ENCODE measurements around the gene THBS2.

The THBS2 gene

GRCh38 chr6:169189686-169190085 is 64.0 kb downstream of the THBS2 start:
- ATAC-seq: no peak; the same call in 2 of the 3 replicates
- TF ChIP-seq TCF4 (CRISPR knock-in tag; IDR thresholded peaks at IDR 0.05; ENCODE audit: borderline replicate concordance): no peak
- TF ChIP-seq ZFP30 (CRISPR knock-in tag; IDR thresholded peaks at IDR 0.05): no peak
- TF ChIP-seq, protein P1, sequence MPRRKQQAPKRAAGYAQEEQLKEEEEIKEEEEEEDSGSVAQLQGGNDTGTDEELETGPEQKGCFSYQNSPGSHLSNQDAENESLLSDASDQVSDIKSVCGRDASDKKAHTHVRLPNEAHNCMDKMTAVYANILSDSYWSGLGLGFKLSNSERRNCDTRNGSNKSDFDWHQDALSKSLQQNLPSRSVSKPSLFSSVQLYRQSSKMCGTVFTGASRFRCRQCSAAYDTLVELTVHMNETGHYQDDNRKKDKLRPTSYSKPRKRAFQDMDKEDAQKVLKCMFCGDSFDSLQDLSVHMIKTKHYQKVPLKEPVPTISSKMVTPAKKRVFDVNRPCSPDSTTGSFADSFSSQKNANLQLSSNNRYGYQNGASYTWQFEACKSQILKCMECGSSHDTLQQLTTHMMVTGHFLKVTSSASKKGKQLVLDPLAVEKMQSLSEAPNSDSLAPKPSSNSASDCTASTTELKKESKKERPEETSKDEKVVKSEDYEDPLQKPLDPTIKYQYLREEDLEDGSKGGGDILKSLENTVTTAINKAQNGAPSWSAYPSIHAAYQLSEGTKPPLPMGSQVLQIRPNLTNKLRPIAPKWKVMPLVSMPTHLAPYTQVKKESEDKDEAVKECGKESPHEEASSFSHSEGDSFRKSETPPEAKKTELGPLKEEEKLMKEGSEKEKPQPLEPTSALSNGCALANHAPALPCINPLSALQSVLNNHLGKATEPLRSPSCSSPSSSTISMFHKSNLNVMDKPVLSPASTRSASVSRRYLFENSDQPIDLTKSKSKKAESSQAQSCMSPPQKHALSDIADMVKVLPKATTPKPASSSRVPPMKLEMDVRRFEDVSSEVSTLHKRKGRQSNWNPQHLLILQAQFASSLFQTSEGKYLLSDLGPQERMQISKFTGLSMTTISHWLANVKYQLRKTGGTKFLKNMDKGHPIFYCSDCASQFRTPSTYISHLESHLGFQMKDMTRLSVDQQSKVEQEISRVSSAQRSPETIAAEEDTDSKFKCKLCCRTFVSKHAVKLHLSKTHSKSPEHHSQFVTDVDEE (CRISPR knock-in tag; IDR thresholded peaks at IDR 0.05): no peak
- TF ChIP-seq ESRRG (CRISPR knock-in tag; IDR thresholded peaks at IDR 0.05): no peak
- TF ChIP-seq GLIS3 (CRISPR knock-in tag; IDR thresholded peaks at IDR 0.05): no peak
- TF ChIP-seq, protein P2, sequence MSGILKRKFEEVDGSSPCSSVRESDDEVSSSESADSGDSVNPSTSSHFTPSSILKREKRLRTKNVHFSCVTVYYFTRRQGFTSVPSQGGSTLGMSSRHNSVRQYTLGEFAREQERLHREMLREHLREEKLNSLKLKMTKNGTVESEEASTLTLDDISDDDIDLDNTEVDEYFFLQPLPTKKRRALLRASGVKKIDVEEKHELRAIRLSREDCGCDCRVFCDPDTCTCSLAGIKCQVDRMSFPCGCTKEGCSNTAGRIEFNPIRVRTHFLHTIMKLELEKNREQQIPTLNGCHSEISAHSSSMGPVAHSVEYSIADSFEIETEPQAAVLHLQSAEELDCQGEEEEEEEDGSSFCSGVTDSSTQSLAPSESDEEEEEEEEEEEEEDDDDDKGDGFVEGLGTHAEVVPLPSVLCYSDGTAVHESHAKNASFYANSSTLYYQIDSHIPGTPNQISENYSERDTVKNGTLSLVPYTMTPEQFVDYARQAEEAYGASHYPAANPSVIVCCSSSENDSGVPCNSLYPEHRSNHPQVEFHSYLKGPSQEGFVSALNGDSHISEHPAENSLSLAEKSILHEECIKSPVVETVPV (CRISPR knock-in tag; IDR thresholded peaks at IDR 0.05): no peak
- TF ChIP-seq ZC3H10 (CRISPR knock-in tag; IDR thresholded peaks at IDR 0.05): no peak
- TF ChIP-seq, protein P3, sequence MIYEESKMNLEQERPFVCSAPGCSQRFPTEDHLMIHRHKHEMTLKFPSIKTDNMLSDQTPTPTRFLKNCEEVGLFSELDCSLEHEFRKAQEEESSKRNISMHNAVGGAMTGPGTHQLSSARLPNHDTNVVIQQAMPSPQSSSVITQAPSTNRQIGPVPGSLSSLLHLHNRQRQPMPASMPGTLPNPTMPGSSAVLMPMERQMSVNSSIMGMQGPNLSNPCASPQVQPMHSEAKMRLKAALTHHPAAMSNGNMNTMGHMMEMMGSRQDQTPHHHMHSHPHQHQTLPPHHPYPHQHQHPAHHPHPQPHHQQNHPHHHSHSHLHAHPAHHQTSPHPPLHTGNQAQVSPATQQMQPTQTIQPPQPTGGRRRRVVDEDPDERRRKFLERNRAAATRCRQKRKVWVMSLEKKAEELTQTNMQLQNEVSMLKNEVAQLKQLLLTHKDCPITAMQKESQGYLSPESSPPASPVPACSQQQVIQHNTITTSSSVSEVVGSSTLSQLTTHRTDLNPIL (CRISPR knock-in tag; IDR thresholded peaks at IDR 0.05; ENCODE audit: low read depth): no peak
- no peak for TF ChIP-seq PPARA (CRISPR knock-in tag; IDR thresholded peaks at IDR 0.05; ENCODE audit: borderline replicate concordance)
- TF ChIP-seq SNAI2 (CRISPR knock-in tag; IDR thresholded peaks at IDR 0.05): no peak
- TF ChIP-seq CSDC2 (CRISPR knock-in tag; IDR thresholded peaks at IDR 0.05): no peak
- no peak for TF ChIP-seq ISL1 (CRISPR knock-in tag; IDR thresholded peaks at IDR 0.05)
- TF ChIP-seq OSR1 (CRISPR knock-in tag; IDR thresholded peaks at IDR 0.05): no peak
- no peak for TF ChIP-seq PATZ1 (CRISPR knock-in tag; IDR thresholded peaks at IDR 0.05; ENCODE audit: borderline replicate concordance)

GRCh38 chr6:169189182-169189581 is 64.5 kb downstream of the THBS2 start:
- TF ChIP-seq TOX (CRISPR knock-in tag; IDR thresholded peaks at IDR 0.05; ENCODE audit: borderline replicate concordance) (no peak), ESRRG (CRISPR knock-in tag; IDR thresholded peaks at IDR 0.05) (no peak), TCF4 (CRISPR knock-in tag; IDR thresholded peaks at IDR 0.05; ENCODE audit: borderline replicate concordance) (no peak), BACH2 (CRISPR knock-in tag; IDR thresholded peaks at IDR 0.05; ENCODE audit: borderline replicate concordance) (no peak), ARNTL (CRISPR knock-in tag; IDR thresholded peaks at IDR 0.05; ENCODE audit: borderline replicate concordance, low read depth) (no peak), ZNF565 (CRISPR knock-in tag; conservative IDR thresholded peaks at IDR 0.05; ENCODE audit: low read depth) (no peak), RARB (CRISPR knock-in tag; IDR thresholded peaks at IDR 0.05) (no peak), GLIS3 (CRISPR knock-in tag; IDR thresholded peaks at IDR 0.05) (no peak), ZNF8 (CRISPR knock-in tag; IDR thresholded peaks at IDR 0.05) (no peak), POU6F1 (CRISPR knock-in tag; IDR thresholded peaks at IDR 0.05; ENCODE audit: borderline replicate concordance, low read depth) (no peak), SNAI2 (CRISPR knock-in tag; IDR thresholded peaks at IDR 0.05) (no peak), ZNF70 (CRISPR knock-in tag; IDR thresholded peaks at IDR 0.05) (no peak)
- TF ChIP-seq, protein P1 (CRISPR knock-in tag; IDR thresholded peaks at IDR 0.05): no peak
- ATAC-seq: no peak
